HL-60 (cell line): ENCODE data around the gene FN3K.

Source experiments
- DNase-seq, 2 experiments: peaks; one replicate each; pipeline ENCODE4 v3.0.0-alpha.2; 2010 to 2020; ENCODE audit warnings: low read depth in 1 of 2, low spot score in 1 of 2
- H3K27ac ChIP-seq: fragments of 250-450 bp; sonication (Bioruptor Pico); replicated peaks from 2 replicates; pipeline ENCODE4 v1.5.1; 2020; ENCODE audit warnings: mild to moderate bottlenecking, moderate library complexity
- H3K27me3 ChIP-seq: fragments of 250-450 bp; sonication (Bioruptor Pico); 2 replicates; pipeline ENCODE4 v1.5.1; 2021; ENCODE audit warnings: mild to moderate bottlenecking, moderate library complexity; ENCODE audit not compliant: insufficient read depth, poor library complexity, severe bottlenecking
- H3K4me3 ChIP-seq: replicated peaks from 2 replicates; pipeline ENCODE4 v1.5.1; 2011; ENCODE audit warnings: mild to moderate bottlenecking, control low read depth, low read length; ENCODE audit not compliant: insufficient read depth
- CTCF ChIP-seq: IDR thresholded peaks from one replicate; pipeline ENCODE4 v1.5.1; 2011; ENCODE audit warnings: low read length, control low read depth, inconsistent platforms; ENCODE audit not compliant: insufficient read depth
- GABPA ChIP-seq: IDR thresholded peaks from 2 replicates; pipeline ENCODE4 v1.6.1; 2012; ENCODE audit warnings: low read depth
- POLR2AphosphoS5 ChIP-seq: IDR thresholded peaks from 2 replicates; pipeline ENCODE4 v1.6.1; 2012; ENCODE audit warnings: low read depth
- REST ChIP-seq: IDR thresholded peaks from 2 replicates; pipeline ENCODE4 v1.6.1; 2012; ENCODE audit warnings: low read depth; ENCODE audit not compliant: insufficient replicate concordance
- SPI1 ChIP-seq: IDR thresholded peaks from 2 replicates; pipeline ENCODE4 v1.6.1; 2012; ENCODE audit warnings: low read depth, mild to moderate bottlenecking, borderline replicate concordance

Gene FN3K

GRCh38 chr17:82780195-82780594 lies 44.8 kb downstream of the FN3K start:
- DNase-seq: no peak
- TF ChIP-seq CTCF: no peak
- no peak for TF ChIP-seq GABPA
- TF ChIP-seq REST: no peak
- TF ChIP-seq POLR2AphosphoS5: no peak
- TF ChIP-seq SPI1: no peak
- Histone ChIP-seq H3K27me3 (no peaks in the 10 kb centered on the region), H3K4me3 (no peak overlapping the region), H3K27ac (no peak overlapping the region)

GRCh38 chr17:82780971-82781893 lies 45.8 kb downstream of the FN3K start:
- Histone ChIP-seq H3K27me3 (no peaks in the 10 kb centered on the region), H3K27ac (no peak overlapping the region), H3K4me3 (no peak overlapping the region)
- TF ChIP-seq CTCF (no peak), POLR2AphosphoS5 (no peak), SPI1 (no peak), GABPA (no peak), REST (no peak)
- no peak for DNase-seq

- Histone ChIP-seq H3K27ac (no peak overlapping the region), H3K27me3 (no peaks in the 10 kb centered on the region), H3K4me3 (no peak overlapping the region)
- TF ChIP-seq REST: no peak
- peak; percentile 87 for TF ChIP-seq CTCF
- peak; percentile 53 to 85 for DNase-seq
Observed at GRCh38 chr17:82781894-82782274, 46.5 kb downstream of the FN3K start.
